CD4-positive, alpha-beta T cell (primary cell): ENCODE results near the gene BET1. TPM values are rescaled to one million over a fixed set of nuclear protein-coding genes. Genes with fewer than 3 reads are reported as not detected.

ENCODE experiments used
- ATAC-seq: fragments of 200-7000 bp; cut with Tn5 transposase; one replicate; pipeline ENCODE4 v1.10.0; 2022; ENCODE audit warnings: mild to moderate bottlenecking; ENCODE audit not compliant: poor library complexity
- CTCF ChIA-PET: fragments of 350-600 bp; sonication (Branson Sonifier 250); formaldehyde crosslinking; loops from one replicate; lab custom pipeline; 2021; ENCODE audit warnings: antibody characterized with exemption, inconsistent platforms; lab: Charles Lee
- POLR2A ChIA-PET: fragments of 350-600 bp; sonication (Branson Sonifier 250); formaldehyde crosslinking; loops from one replicate; lab custom pipeline; 2021; ENCODE audit warnings: antibody characterized with exemption, inconsistent platforms; lab: Charles Lee
- DNase-seq, 14 experiments: peaks; one replicate each; pipeline ENCODE4 v3.0.0-alpha.2; 2013 to 2020; ENCODE audit warnings: mixed read lengths in 2 of 14
- H3K27ac ChIP-seq, 2 donors: one replicate each; pipeline versions ENCODE4 v1.5.1 to v1.7.0; 2013; ENCODE audit warnings: low read length in 2 of 2, low read depth in 1 of 2, mild to moderate bottlenecking in 1 of 2
- H3K27me3 ChIP-seq, 2 experiments: 1 replicate in 1 of 2; 2 replicates in 1 of 2; pipeline versions ENCODE4 v1.6.1 to v1.7.0; 2013; ENCODE audit warnings: low read length in 2 of 2, control low read depth in 1 of 2, mild to moderate bottlenecking in 1 of 2, moderate library complexity in 1 of 2; ENCODE audit not compliant: insufficient read depth in 2 of 2, control insufficient read depth in 1 of 2
- H3K36me3 ChIP-seq: one replicate; pipeline ENCODE4 v1.6.1; 2013; ENCODE audit warnings: low read length, control low read depth; ENCODE audit not compliant: insufficient read depth
- H3K4me1 ChIP-seq: one replicate; pipeline ENCODE4 v1.6.1; 2013; ENCODE audit warnings: low read length, control low read depth; ENCODE audit not compliant: insufficient read depth
- H3K4me3 ChIP-seq: one replicate; pipeline ENCODE4 v1.5.1; 2013; ENCODE audit warnings: mild to moderate bottlenecking, low read length, moderate library complexity
- H3K9me3 ChIP-seq, 2 experiments: 1 replicate in 1 of 2; 2 replicates in 1 of 2; pipeline versions ENCODE4 v1.6.1 to v1.7.0; 2013; ENCODE audit warnings: low read length in 2 of 2, mild to moderate bottlenecking in 2 of 2, control low read depth in 1 of 2, moderate library complexity in 1 of 2; ENCODE audit not compliant: control insufficient read depth in 1 of 2, insufficient read depth in 1 of 2
- H3K27ac Mint-ChIP-seq: one replicate; pipeline ENCODE4 v1.8.0; 2020; ENCODE audit warnings: mixed read lengths
- H3K27me3 Mint-ChIP-seq: one replicate; pipeline ENCODE4 v1.8.0; 2021; ENCODE audit warnings: mixed read lengths
- H3K36me3 Mint-ChIP-seq: one replicate; pipeline ENCODE4 v1.8.0; 2021; ENCODE audit warnings: low read depth, mixed read lengths
- H3K4me1 Mint-ChIP-seq: one replicate; pipeline ENCODE4 v1.8.0; 2021; ENCODE audit warnings: low read depth, mixed read lengths
- H3K4me3 Mint-ChIP-seq: one replicate; pipeline ENCODE4 v1.8.0; 2020; ENCODE audit warnings: mild to moderate bottlenecking, mixed read lengths
- H3K9me3 Mint-ChIP-seq: one replicate; pipeline ENCODE4 v1.8.0; 2020; ENCODE audit warnings: mixed read lengths
- intact Hi-C, 2 experiments: fragments of 100-400 bp; cut with DNase I in 1 of 2; cut with micrococcal nuclease in 1 of 2; formaldehyde crosslinking; loops; one replicate each; pipeline versions ENCODE4 v1.15.1 to v1.9.0; 2023 to 2025; cut with DNase I, micrococcal nuclease
- total RNA-seq, 174 experiments: library from RNA in 2 of 174; stranded (reverse) in 2 of 174; gene quantifications; one replicate each; pipeline ENCODE4 v1.2.3 and lab custom pipeline; 2021 to 2026
- TF ChIP-seq, protein P1 (sequence below): fragments of 200-600 bp; IDR thresholded peaks from one replicate; pipeline ENCODE4 v1.8.0; 2022; ENCODE audit warnings: antibody characterized with exemption, mild to moderate bottlenecking

The BET1 gene
- total RNA-seq, 2 experiments from 2014 or later: 7.4 to 9.5 TPM

DNA sequence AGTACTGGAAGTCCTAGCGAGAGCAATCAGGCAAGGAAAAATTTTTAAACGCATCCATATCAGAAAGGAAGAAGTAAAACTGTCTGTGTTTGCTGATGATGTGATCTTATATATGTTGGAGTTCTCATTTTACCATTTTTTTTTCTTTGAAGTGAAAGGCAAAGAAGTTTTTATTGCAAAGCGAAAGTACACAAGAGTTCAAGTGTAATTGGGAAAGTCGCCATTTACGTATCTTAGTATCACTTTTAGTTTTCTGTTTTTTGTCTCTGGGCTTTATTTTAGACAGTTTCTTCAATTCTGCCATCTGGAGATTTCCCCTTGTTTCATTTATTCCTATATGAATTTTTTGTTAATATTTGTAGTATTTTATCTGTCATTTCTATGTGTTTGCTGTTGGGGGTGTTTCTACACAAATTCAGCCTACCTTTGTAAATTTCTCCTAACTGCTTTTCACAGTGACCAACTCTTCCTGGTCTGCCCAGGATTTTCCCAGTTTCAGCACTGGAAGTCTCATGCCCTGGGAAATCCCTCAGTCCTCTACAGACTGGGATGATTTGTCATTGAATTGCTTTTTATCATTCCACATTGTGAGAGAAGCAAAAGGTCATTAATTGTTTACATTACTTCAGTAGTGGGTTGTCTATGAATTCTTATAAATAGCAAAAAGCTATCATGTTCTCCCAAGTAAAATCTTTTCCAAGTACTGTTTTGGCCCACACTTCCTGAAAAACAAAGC, 23.2 kb downstream of the BET1 start:
- TF ChIP-seq, protein P1, sequence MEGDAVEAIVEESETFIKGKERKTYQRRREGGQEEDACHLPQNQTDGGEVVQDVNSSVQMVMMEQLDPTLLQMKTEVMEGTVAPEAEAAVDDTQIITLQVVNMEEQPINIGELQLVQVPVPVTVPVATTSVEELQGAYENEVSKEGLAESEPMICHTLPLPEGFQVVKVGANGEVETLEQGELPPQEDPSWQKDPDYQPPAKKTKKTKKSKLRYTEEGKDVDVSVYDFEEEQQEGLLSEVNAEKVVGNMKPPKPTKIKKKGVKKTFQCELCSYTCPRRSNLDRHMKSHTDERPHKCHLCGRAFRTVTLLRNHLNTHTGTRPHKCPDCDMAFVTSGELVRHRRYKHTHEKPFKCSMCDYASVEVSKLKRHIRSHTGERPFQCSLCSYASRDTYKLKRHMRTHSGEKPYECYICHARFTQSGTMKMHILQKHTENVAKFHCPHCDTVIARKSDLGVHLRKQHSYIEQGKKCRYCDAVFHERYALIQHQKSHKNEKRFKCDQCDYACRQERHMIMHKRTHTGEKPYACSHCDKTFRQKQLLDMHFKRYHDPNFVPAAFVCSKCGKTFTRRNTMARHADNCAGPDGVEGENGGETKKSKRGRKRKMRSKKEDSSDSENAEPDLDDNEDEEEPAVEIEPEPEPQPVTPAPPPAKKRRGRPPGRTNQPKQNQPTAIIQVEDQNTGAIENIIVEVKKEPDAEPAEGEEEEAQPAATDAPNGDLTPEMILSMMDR: no peak
- no peaks in the 10 kb centered on the region for H3K27me3 ChIP-seq
- no peaks in the 10 kb centered on the region for H3K4me1 ChIP-seq
- no peak overlapping the region for H3K27ac Mint-ChIP-seq
- no peaks in the 10 kb centered on the region for H3K9me3 ChIP-seq
- intact Hi-C loops: no loop called here
- no peaks in the 10 kb centered on the region for H3K9me3 Mint-ChIP-seq
- no peak overlapping the region for H3K4me3 ChIP-seq
- POLR2A ChIA-PET: no interaction called here
- DNase-seq (no peak), ATAC-seq (no peak)
- no peaks in the 10 kb centered on the region for H3K36me3 ChIP-seq
- CTCF ChIA-PET: no interaction called here
- no peak overlapping the region for H3K4me3 Mint-ChIP-seq
- no peaks in the 10 kb centered on the region for H3K27me3 Mint-ChIP-seq
- no peaks in the 10 kb centered on the region for H3K36me3 Mint-ChIP-seq
- no peak overlapping the region for H3K27ac ChIP-seq
- no peaks in the 10 kb centered on the region for H3K4me1 Mint-ChIP-seq

- Histone ChIP-seq H3K4me3 (no peak overlapping the region), H3K27me3 (no peaks in the 10 kb centered on the region), H3K27ac (no peak overlapping the region), H3K9me3 (no peaks in the 10 kb centered on the region), H3K36me3 (no peaks in the 10 kb centered on the region), H3K4me1 (no peaks in the 10 kb centered on the region)
- DNase-seq (no peak), ATAC-seq (no peak)
- Mint-ChIP-seq H3K4me3 (no peak overlapping the region), H3K9me3 (no peaks in the 10 kb centered on the region), H3K36me3 (no peaks in the 10 kb centered on the region), H3K27ac (no peak overlapping the region), H3K27me3 (no peaks in the 10 kb centered on the region), H3K4me1 (no peaks in the 10 kb centered on the region)
- TF ChIP-seq, protein P1: no peak
- POLR2A ChIA-PET: no interaction called here
- intact Hi-C loops: no loop called here
- CTCF ChIA-PET: no interaction called here
These were observed 26.8 kb downstream of the BET1 start for GRCh38 chr7:93977211-93977950.

- Mint-ChIP-seq H3K27ac (no peak overlapping the region), H3K27me3 (no peaks in the 10 kb centered on the region), H3K36me3 (no peaks in the 10 kb centered on the region), H3K4me3 (no peak overlapping the region), H3K9me3 (no peaks in the 10 kb centered on the region), H3K4me1 (no peaks in the 10 kb centered on the region)
- Histone ChIP-seq H3K27ac (no peak overlapping the region), H3K4me1 (no peaks in the 10 kb centered on the region), H3K27me3 (no peaks in the 10 kb centered on the region), H3K4me3 (no peak overlapping the region), H3K9me3 (no peaks in the 10 kb centered on the region), H3K36me3 (no peaks in the 10 kb centered on the region)
- TF ChIP-seq, protein P1: no peak
- intact Hi-C loops: no loop called here
- DNase-seq: no peak
- no peak for ATAC-seq
- ChIA-PET CTCF (no interaction called here), POLR2A (no interaction called here)
These were observed 31.0 kb downstream of the BET1 start for GRCh38 chr7:93973134-93973533.
